ENCODE results near the gene ZSWIM3.

ZSWIM3 gene

GRCh38 chr20:45833030-45833882, 24.2 kb upstream of the ZSWIM3 start, which contains the start of gene SNX21:
SNX21 (plus strand) TSS chr20:45833799; CDS start chr20:45833920, 121 bp downstream.
- no peak for DNase-seq

GRCh38 chr20:45833883-45834796, 23.3 kb upstream of the ZSWIM3 start:
- DNase-seq: no peak

- no peak for DNase-seq
Measured at GRCh38 chr20:45834797-45835161, 22.6 kb upstream of the ZSWIM3 start.

DNA sequence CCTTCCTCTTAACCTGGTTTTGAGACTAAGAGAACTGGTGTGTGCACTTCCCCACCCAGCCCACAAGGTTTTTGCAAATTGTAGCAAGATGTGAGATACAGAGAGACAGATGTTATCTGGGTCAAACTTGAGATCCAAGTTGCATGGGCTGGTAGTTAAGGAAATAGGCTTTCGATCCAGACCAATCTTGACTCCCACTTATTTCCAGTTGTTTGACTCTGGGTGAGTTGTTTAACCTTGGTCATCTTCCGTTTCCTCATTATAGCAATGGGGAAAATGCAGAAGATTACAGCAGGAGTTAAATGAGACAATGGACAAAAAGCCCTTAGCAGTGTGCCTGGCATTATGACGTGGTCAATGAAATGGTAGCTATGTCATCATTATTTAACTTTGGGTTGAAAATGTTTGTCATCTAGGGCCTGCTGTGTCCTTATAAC, 22.1 kb upstream of the ZSWIM3 start:
- no peak for DNase-seq

DNA sequence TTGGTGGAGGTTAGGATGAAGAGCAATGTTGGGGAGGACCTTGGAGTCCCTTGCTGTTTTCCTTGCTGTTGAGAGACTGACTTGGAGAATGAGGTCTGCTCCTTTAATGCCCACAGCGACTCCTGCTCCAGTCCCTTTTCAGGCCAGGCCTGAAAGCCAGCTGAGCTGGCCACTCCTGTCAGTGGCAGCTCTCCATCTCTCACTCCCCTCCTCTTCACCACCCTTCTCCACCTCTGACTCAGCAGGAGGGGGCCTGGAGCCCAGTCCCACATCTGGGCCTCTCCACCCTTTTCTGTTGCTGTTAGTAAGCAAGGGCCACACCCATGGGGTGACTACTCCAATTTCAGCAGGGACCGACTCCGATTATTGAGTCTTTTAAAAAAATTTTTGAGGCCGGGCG, 21.6 kb upstream of the ZSWIM3 start:
- DNase-seq: no peak

DNA sequence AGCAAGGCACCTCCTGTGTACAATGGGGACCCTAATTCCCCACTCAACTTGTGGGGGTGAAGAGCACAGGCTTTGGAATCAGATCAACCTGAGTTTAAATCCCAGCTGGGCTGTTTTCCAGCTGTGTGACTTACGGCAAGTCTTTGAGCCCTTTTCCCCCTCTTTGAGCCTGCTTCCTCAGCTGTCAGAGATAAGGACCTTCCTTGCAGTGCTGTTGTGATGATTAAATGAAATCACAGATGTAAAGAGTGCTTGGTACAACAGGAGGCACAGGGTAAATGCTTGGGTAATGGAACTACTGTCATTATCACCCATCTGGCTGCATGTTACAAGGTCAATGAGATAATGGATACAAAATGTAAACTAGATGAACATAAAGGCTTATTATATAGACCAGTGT, 20.6 kb upstream of the ZSWIM3 start:
- no peak for DNase-seq

- no peak for DNase-seq
Measured at GRCh38 chr20:45840700-45841198, 16.7 kb upstream of the ZSWIM3 start.

- DNase-seq: no peak
Measured at GRCh38 chr20:45841407-45842129, 15.8 kb upstream of the ZSWIM3 start.

GRCh38 chr20:45842169-45842812, 15.1 kb upstream of the ZSWIM3 start:
- no peak for DNase-seq

GRCh38 chr20:45843506-45843905, 13.9 kb upstream of the ZSWIM3 start:
- DNase-seq: no peak

GRCh38 chr20:45845452-45845851, 12.0 kb upstream of the ZSWIM3 start:
- DNase-seq: no peak

DNA sequence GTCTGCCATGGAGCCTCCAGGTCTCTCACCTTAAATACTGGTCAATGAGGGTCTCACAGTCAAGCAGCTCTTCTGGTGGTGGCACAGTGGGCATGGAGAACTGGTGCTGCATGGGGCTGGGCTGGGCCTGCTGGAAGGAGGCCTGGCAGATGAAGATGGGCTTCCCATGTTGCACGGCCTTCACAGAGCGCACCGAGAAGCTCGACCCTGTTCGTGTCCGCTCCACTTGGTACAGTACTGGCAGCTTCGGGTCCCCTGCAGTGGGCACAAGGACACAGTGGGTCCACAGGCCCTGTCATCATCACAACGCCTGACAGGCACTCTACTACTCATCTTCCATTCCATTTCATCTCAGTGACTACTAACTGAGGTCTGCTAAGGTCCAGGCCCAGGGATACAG, 9.0 kb upstream of the ZSWIM3 start:
- DNase-seq: no peak

- no peak for DNase-seq
Measured at GRCh38 chr20:45848969-45849582, 8.3 kb upstream of the ZSWIM3 start.

DNA sequence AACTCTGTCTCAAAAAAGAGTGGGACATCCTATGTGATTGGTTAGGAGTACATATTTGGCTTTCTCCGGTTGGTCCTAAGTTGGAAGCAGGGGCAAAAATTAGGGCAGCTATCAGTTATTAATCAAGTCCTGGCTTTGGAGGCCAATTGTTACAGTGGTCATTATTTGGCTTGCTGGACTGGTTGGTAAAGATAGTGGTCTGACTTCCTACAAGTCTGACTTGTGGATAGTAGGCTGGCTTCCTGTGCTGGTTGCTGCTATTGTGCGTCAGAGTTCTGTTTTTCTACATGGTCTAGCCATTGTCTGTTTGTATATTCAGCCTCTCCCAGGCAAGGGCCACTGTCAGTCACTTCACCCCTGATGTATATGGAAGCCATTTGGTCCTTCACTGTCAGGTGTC, 7.2 kb upstream of the ZSWIM3 start:
- no peak for DNase-seq

DNA sequence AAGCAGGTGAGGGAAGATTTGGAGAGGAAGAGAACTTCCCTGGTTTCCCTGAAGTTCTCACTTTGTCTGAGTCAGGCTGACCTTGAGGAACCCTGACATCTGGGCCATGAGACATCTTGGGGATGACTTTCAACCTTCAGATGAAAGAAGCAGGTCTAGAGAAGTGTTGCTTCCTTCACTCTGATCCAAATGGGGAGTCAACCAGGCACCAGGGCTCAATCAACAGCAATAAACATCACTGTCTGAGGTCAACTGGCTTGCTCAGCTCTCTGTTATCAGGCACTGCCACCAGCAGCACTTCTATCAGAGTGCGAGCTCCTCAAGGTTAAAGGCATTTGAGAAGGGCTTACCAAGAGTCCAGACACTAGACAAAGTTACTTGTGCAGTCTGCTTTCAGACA, 6.5 kb upstream of the ZSWIM3 start:
- no peak for DNase-seq

GRCh38 chr20:45851501-45851900, 5.9 kb upstream of the ZSWIM3 start:
- no peak for DNase-seq

GRCh38 chr20:45852326-45852725, 5.1 kb upstream of the ZSWIM3 start:
- DNase-seq: no peak

GRCh38 chr20:45853484-45853883, 3.9 kb upstream of the ZSWIM3 start:
- no peak for DNase-seq

DNA sequence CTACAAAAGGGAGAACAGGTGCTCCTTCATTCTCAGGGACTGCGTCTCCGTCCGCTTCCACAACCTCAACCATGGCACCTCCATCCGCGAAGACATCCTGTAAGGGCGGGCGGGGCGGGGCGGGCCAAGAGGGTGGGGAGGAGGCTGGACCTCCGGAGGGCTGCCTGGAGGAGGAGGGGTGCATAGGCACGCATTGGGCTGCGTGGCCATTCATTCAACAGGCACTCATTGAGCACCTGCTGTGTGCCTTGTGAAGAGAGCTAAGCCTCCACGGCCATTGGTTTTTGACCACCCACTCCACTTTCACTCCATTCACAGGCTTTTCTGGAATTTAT, 435 bp downstream of the ZSWIM3 start:
- DNase-seq: no peak

DNA sequence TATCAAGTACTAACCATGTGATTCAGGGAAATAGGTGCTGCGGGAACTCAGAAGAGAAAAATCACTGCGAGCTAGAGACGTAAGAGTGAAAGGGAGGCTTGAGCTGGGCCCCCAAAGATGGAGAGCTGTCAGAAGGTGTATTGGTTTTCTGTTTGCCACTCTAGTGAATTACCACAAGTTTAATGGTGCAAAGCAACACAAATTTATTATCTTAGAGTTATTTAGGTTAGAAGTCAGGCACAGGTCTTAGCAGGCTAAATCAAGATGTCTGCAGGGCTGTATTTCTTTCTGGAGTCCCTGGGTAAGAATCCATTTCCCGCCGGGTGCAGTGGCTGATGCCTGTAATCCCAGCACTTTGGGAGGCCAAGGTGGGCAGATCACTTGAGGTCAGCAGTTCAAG, 2.5 kb downstream of the ZSWIM3 start:
- DNase-seq: no peak

- DNase-seq: no peak
Measured at GRCh38 chr20:45860560-45861220, 3.3 kb downstream of the ZSWIM3 start.

All from NCI-H1694 (cell line).